ENCODE data around the gene ZC3H15.

The ZC3H15 gene

DNA sequence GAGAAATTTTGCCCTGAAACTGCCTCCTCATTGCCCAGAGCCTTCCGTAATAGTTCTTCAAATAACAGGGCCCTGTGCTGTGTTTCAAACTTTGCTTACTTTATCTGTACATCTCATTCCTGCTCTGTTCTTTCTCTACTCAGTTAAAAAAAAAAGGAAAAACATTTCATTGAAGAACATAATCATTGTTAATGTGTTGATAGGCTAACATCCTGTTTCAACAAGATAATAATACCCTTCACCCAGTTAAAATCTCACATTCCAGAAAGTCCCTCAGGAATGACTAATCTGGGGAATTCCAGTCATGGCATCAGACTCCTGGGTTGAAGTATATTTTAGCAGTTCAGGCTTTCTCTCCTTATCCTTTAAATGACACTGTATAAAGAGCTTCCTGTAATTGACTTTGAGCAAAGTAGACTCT lies 58.2 kb downstream of the ZC3H15 start:
- DNase-seq = no peak

DNA sequence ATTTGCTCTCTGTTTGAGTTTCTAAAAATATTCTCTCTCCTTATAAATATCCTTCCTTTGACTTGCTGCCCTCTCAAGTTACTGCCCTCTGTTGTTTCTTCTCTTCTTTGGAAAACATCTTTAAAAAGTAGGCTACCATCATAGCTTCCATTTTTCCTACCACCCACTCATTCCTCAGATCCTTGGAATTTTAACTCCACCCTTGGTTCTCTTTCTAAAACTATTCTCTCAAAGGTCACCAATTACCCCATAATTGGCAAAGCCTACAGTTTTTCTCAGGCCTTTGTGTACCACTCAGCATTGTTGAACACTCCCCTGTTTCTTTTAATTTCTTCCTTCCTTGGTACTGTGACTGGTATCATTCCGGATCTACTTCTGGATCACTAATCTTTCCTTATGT lies 60.8 kb downstream of the ZC3H15 start:
- no peak for DNase-seq

DNA sequence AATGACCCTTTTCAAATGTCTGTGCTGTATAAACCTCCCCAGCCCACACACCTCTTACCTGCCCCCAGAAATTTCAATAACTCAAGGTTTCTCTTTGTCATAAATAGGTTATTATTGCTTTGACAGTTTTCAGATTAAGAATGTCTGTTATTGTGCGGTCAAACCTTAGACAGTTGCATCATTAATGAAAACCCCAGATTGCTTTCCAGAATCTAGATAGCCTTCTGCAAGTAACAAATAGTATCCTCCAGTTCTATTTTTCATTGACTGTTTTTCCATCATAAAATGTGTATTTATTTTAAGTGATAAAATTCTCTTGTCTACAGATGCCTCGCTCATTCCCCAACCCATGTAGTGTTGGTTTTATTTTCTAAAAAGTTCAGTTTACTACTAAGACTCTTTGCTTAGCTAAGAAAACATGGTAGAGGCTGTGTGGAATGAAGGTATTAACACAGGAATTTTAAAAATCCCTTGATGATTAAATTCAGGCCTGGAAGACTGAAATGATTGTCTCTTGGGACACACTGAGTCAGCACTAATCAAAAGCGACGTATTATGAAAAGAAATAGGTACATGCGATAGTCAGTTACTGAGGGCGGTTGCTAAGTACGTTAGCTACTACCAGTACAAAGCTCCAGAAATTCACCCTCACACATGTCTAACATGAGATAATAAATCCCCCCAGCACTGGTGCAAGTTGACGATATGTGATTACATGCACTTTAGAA lies 65.4 kb downstream of the ZC3H15 start:
- no peak for DNase-seq

DNA sequence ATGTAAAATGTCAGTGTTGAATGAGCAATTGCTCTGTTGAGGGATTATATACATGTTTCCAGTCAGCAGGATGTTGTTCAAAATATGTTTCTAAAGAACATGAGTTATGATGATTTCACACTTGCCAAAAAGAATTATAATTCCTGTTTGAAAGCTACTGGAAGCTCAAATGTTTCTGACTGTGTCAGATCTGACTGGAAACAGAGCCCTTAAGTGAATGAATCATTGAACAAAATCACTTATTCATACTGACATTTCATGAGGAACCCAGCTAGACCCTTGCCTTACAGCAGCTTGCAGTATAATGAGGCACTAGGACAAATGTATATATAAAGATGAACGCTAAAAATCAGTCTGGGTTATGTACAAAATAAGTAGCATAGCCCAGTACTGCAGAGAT lies 68.4 kb downstream of the ZC3H15 start:
- no peak for DNase-seq

DNA sequence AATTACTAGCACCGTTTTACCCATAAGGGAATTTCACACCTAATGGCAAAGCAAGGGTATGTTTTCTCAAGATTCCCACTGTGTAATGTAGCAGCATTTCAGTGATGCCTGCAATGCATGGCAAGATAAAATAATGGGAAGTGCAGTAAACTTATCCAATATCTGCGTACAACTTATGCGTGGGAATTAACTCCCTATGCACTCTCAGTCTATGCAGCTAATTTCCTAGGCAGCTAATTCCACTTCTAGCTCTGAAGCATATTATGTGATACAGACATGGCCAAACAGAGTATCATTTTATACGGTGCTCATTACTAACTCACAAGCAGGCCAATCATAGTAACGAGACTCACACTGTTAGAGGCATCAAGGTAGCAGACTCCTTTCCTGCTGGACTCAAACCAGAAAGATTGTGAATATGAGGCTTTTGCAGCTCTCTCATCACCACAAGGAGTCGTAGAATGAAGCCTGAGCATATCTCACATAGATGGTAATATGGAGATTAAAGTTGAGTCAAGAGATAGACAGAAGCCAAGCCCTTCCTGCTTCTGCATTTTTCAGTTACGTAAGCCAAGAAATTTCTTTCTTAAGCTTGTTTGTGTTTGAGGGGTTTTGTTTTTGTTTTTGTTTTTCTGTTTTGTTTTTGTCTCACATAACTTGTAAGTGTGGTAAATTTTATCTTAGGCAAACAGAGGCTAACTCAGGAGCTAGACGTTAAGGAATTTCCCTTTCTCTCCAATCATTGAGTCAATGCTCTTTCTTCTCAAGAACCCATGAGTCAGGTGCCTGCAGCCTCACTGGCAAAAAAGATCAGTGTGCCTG lies 69.0 kb downstream of the ZC3H15 start:
- DNase-seq = no peak

DNA sequence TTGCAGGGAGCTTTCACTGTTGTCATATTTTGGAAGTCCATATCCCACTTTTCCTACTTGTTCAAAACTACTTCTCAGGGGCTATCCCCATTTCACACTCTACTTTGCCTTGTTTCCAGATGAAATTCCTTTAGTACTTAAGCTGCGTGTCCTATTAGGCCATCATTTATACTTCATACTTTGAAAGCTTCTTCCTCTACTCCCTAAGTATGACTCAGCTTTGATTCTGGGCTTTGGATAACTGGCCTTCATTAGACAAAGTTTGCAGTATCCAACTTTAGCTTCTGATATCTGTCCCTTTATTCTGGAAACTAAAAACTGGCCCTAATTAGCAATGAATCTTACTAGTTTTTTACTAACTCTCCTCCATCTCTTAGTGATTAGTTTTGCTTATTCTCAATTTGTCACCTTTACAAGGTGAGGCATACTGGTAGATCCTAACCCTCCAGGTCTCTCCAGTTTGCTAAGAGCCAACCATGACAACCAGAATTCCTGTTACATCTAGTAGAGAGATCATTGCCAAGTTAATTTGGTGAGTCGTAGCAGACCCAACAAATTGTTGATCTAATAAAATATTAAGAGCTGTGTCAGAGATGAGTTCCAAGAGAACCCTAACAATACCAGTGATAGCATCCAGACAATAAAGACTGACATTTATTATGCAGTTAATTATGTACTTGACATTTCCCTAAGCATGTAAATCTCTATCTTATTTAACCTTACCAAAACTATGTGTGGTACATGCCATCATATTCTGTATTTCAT lies 72.6 kb downstream of the ZC3H15 start:
- no peak for DNase-seq
